ENCODE measurements around the gene RBM10.

Gene RBM10

GRCh38 chrX:47221756-47222155 lies 76.7 kb downstream of the RBM10 start:
- no peak for DNase-seq (ENCODE audit: low spot score)

- no peak for DNase-seq (ENCODE audit: low spot score)
These were observed 77.8 kb downstream of the RBM10 start for GRCh38 chrX:47222751-47223350.

- DNase-seq (ENCODE audit: low spot score) = no peak
These were observed 78.6 kb downstream of the RBM10 start for GRCh38 chrX:47223476-47224250.

- no peak for DNase-seq (ENCODE audit: low spot score)
These were observed 79.4 kb downstream of the RBM10 start for GRCh38 chrX:47224266-47224895.

- DNase-seq (ENCODE audit: low spot score) = no peak
These were observed 79.9 kb downstream of the RBM10 start for GRCh38 chrX:47224896-47225290.

DNA sequence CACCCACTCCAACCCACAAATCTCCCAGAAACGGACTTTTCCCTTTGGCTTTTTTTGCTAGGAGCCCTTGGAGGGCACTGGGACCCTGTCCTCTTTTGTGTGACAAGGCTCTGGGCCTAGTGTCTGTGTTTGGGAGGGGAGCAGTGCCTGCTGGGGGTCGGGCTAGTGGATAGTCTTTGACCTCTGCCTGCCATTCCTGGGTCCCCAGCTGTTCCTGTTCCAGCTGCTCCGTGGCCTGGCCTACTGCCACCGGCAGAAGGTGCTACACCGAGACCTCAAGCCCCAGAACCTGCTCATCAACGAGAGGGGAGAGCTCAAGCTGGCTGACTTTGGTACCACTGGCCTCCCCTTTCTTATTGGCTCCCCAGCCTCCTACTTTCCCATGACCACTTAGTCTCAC lies 81.0 kb downstream of the RBM10 start:
- DNase-seq (ENCODE audit: low spot score) = no peak

DNA sequence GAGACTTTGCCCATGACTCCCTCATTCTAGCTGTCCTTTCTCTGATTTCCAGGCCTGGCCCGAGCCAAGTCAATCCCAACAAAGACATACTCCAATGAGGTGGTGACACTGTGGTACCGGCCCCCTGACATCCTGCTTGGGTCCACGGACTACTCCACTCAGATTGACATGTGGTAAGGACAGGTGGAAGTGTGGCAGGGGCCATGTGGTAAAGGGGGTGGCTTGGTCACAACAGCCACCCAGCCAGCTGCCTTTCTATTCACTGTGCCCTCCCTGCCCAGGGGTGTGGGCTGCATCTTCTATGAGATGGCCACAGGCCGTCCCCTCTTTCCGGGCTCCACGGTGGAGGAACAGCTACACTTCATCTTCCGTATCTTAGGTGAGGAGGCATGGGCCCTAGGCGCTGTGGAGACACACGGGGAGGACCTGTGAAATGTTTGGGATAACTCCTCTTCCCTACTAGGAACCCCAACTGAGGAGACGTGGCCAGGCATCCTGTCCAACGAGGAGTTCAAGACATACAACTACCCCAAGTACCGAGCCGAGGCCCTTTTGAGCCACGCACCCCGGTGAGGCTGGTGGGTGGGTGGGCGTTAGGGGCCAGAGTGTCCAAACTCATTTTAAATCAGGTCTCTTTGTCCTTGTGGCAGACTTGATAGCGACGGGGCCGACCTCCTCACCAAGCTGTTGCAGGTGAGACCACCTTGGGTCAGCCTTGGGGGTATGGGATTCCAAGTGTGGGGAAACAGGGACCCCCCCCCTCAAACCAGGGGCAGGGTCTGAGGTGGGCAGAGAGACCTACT lies 81.7 kb downstream of the RBM10 start:
- no peak for DNase-seq (ENCODE audit: low spot score)

- no peak for DNase-seq (ENCODE audit: low spot score)
These were observed 82.2 kb downstream of the RBM10 start for GRCh38 chrX:47227334-47227583.

- DNase-seq (ENCODE audit: low spot score) = no peak
These were observed 83.7 kb downstream of the RBM10 start for GRCh38 chrX:47228550-47229270.

GRCh38 chrX:47229427-47229826 lies 84.4 kb downstream of the RBM10 start:
- no peak for DNase-seq (ENCODE audit: low spot score)

- DNase-seq (ENCODE audit: low spot score) = no peak
These were observed 85.3 kb downstream of the RBM10 start for GRCh38 chrX:47230136-47230868.

GRCh38 chrX:47231167-47231566 lies 86.1 kb downstream of the RBM10 start:
- no peak for DNase-seq (ENCODE audit: low spot score)

DNA sequence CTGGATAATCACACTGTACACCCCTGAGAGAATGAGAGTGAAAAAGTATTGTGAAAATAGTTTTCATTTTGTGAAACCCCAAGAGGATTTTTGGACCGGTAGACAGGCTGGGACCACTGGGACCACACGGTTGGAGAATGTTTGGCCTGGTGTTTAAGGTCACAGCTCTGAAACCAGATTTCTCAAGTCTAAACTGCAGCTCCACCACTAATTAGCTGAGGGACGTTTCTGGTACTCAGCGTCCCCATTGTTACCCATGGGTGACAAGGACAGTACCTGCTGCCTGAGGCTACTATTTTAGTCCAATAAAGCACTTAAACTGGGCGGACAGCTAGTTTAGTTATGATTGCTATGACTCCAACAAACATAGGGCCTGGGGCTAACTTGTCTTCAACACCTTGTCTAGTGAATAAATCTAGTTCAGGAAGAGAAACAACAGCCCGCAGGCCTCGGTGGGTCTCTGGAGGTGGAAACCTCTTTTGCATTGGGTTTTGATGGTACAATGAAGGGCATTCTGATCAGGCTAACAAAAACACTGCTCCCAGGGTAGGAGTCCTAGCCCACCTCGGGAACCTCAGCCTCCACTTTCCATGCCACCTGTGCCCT lies 87.3 kb downstream of the RBM10 start:
- DNase-seq (ENCODE audit: low spot score) = no peak

DNA sequence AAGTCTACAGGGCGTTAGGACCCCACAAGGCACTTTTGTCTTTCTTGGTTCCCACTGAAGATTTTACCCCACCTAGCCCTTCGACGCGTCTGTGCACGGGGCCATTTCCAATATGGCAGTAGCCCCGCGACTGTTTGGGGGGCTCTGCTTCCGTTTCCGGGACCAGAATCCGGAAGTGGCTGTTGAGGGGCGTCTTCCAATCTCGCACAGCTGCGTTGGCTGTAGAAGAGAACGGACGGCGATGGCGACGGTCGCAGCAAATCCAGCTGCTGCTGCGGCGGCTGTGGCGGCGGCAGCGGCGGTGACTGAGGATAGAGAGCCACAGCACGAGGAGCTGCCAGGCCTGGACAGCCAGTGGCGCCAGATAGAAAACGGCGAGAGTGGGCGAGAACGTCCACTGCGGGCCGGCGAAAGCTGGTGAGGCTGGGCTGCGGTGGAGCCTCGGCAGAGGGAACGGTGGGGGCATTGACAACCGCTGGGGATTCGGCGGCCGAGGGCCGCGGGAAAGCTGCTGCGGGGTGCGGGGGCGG lies 87.8 kb downstream of the RBM10 start, which contains the start of gene USP11:
TSS of gene USP11 (plus strand) at position 207 of the 530 bp plus-strand sequence. CDS start at position 242, 35 bp downstream.
- peak; percentile 37 for DNase-seq (ENCODE audit: low spot score)

DNA sequence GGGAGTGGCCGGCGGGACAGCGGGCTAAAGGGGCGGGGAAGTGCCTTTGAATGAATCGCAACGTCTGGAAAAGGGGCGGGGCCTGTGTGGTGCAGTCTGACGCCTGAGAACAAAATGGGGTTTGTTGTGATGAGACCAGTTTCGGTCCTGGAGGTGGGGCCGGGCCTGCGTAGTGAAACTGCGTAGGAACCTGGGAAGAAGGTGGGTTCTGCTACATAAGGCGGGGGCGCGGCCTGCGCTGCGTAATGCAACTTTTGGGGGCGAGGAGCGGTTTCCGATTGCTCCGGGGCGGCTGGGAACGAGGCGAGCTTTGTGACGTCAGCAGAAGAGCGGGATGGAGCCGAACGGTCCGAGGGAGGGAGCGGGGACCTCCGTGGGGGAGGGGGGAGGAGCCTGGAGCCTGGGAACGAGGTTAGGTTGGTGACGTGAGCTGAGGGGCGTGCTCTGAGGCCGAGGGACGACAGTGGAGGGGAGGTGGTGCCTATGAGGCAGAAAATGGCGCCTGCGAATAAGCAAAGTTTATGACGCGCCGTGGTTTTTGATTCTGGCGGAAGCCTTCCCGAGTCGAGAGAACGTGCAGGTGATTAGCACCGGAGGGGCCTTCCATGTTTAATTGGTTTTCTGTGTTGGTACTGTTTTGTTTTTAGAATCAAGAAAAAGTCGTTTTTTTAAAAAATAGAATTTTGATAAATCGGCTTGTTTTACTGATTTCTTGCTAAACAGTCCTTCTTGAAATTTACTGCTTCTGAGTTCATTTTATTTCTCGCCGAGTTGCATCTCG lies 88.5 kb downstream of the RBM10 start:
- peak; percentile 90 for DNase-seq (ENCODE audit: low spot score)

DNA sequence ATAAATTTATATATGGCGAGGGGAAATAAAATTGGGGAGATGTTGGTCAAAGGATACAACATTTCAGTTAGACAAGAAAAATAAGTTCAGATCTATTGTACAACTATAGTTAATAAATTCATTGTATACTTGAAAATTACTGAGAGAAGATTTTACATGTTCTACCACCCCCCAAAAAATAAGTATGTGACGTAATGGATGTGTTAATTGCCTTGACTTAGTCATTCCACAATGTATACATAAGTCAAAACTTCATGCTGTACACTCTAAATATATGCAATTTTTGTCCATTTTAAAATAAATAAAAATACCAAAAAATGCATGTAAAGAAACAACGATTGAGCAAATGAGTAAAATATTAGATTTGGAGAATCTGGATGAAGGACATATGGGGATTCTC lies 89.6 kb downstream of the RBM10 start:
- no peak for DNase-seq (ENCODE audit: low spot score)

- no peak for DNase-seq (ENCODE audit: low spot score)
These were observed 90.7 kb downstream of the RBM10 start for GRCh38 chrX:47235691-47236103.

Measured in LoVo (cell line).